22Rv1 (cell line): ENCODE results near the gene UNC79.

ENCODE experiments used
- ZFX ChIP-seq: fragments of 450-650 bp; IDR thresholded peaks from 2 replicates; pipeline ENCODE4 v1.6.1; 2017; ENCODE audit warnings: antibody characterized with exemption, borderline replicate concordance
- TF ChIP-seq, protein P1 (sequence below): fragments of 450-650 bp; IDR thresholded peaks from 2 replicates; pipeline ENCODE4 v1.5.1; 2017; ENCODE audit warnings: mild to moderate bottlenecking

DNA sequence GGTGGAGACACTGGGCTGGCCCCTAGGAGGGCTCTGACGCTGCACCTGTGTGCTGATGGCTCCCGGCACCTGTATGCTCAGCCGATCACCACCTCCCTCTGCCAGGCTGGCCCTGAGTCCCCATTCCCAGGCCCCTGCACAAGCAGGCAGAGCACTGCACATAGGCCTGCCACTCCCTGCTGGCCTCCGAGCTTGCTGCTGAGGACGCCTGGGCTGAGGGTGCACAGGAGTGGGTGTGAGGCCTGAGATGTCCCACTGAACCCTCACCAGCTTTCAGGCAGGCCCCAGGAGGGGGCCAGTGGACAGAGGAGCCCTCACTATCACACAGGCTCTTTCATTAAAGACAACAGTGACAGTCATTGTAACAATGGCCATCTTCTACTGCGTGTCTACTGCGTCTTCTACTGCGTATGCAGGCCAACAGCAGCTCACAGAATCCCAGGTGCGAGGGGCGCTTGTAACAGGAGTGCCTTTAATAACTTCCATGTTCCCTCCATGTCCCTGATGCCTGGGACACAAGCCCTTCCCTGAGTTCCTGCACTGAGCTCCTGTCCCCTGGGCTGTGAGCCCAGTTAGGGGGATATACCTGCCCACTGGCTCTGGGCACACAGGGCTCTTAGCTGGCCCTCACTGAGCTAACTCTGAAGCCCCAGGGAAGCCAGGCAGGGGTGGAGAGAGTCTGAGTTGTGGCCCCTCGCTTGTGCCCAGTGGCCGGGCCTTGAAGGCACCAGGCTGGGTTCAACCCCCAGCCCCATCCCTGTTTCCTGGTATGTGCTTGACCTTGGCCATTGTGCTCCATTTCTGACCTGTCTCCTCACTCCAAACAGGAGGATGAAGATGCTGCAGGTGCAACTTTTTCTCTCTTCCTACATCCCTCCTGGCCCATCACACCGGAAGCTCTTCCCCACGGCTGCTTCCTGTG, 286.3 kb downstream of the UNC79 start:
- TF ChIP-seq, protein P1, sequence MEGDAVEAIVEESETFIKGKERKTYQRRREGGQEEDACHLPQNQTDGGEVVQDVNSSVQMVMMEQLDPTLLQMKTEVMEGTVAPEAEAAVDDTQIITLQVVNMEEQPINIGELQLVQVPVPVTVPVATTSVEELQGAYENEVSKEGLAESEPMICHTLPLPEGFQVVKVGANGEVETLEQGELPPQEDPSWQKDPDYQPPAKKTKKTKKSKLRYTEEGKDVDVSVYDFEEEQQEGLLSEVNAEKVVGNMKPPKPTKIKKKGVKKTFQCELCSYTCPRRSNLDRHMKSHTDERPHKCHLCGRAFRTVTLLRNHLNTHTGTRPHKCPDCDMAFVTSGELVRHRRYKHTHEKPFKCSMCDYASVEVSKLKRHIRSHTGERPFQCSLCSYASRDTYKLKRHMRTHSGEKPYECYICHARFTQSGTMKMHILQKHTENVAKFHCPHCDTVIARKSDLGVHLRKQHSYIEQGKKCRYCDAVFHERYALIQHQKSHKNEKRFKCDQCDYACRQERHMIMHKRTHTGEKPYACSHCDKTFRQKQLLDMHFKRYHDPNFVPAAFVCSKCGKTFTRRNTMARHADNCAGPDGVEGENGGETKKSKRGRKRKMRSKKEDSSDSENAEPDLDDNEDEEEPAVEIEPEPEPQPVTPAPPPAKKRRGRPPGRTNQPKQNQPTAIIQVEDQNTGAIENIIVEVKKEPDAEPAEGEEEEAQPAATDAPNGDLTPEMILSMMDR, result no peak
- TF ChIP-seq ZFX, result no peak
